ENCODE measurements around the gene PACC1. TPM values are rescaled to one million over a fixed set of nuclear protein-coding genes. Genes with fewer than 3 reads are reported as not detected.
A peak's percentile ranks its signal among the peaks of the same experiment; 100 is the strongest.

The PACC1 gene
- 12.9 and 17.7 TPM in 2 replicates for total RNA-seq

- TF ChIP-seq CTCF (conservative IDR thresholded peaks at IDR 0.05; ENCODE audit: low read depth, low read length), result no peak
- H3K4me3 ChIP-seq (ENCODE audit: low read depth, low read length), result peak within 1 kb of the TSS; percentile 95
- DNase-seq (ENCODE audit: low read depth), result no peak
Observed at GRCh38 chr1:212414328-212415106, at the start of gene PACC1. Gene PACC1, minus strand, starts transcription at chr1:212414886. Its CDS starts 129 bp downstream, at chr1:212414757.

- no peak for DNase-seq (ENCODE audit: low read depth)
- no peak overlapping the region for H3K4me3 ChIP-seq (ENCODE audit: low read depth, low read length)
- TF ChIP-seq CTCF (conservative IDR thresholded peaks at IDR 0.05; ENCODE audit: low read depth, low read length), result no peak
Observed at GRCh38 chr1:212463565-212464285, 49.0 kb upstream of the PACC1 start.

- TF ChIP-seq CTCF (conservative IDR thresholded peaks at IDR 0.05; ENCODE audit: low read depth, low read length), result no peak
- no peak overlapping the region for H3K4me3 ChIP-seq (ENCODE audit: low read depth, low read length)
- DNase-seq (ENCODE audit: low read depth), result no peak
Observed at GRCh38 chr1:212461916-212462660, 47.4 kb upstream of the PACC1 start.

- H3K4me3 ChIP-seq (ENCODE audit: low read depth, low read length), result no peak overlapping the region
- no peak for DNase-seq (ENCODE audit: low read depth)
- no peak for TF ChIP-seq CTCF (conservative IDR thresholded peaks at IDR 0.05; ENCODE audit: low read depth, low read length)
Observed at GRCh38 chr1:212460376-212460775, 45.7 kb upstream of the PACC1 start.

GRCh38 chr1:212459656-212460055 lies 45.0 kb upstream of the PACC1 start:
- H3K4me3 ChIP-seq (ENCODE audit: low read depth, low read length), result no peak overlapping the region
- TF ChIP-seq CTCF (conservative IDR thresholded peaks at IDR 0.05; ENCODE audit: low read depth, low read length), result no peak
- no peak for DNase-seq (ENCODE audit: low read depth)

- no peak overlapping the region for H3K4me3 ChIP-seq (ENCODE audit: low read depth, low read length)
- TF ChIP-seq CTCF (conservative IDR thresholded peaks at IDR 0.05; ENCODE audit: low read depth, low read length), result no peak
- no peak for DNase-seq (ENCODE audit: low read depth)
Observed at GRCh38 chr1:212458817-212459216, 44.1 kb upstream of the PACC1 start.
